HG03196 (cell line): ENCODE data around the gene SPIRE1.

Experiments used
- ATAC-seq: cut with Tn5 transposase; IDR thresholded peaks from one replicate; pipeline ENCODE4 v1.9.1; 2021; ENCODE audit not compliant: unreplicated experiment

Gene SPIRE1

DNA sequence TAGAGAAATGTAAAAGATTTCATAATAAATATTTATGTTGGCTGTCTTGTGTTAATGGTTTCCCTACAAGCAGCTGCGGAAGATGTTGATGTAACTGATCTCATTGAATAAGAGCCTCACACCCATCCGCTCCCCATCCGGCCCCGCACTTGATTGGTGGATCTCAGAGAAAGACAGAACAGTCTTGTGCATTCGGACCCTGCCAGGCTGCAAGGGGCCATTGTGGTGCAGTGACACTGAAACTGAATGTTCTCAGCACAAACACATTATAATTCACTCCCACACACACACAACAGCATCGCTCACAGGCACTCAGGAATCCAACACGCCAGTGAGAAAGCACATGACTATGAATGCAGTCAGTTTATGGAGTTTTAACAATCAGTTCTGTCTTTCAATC, 202.4 kb downstream of the SPIRE1 start:
- no peak for ATAC-seq

DNA sequence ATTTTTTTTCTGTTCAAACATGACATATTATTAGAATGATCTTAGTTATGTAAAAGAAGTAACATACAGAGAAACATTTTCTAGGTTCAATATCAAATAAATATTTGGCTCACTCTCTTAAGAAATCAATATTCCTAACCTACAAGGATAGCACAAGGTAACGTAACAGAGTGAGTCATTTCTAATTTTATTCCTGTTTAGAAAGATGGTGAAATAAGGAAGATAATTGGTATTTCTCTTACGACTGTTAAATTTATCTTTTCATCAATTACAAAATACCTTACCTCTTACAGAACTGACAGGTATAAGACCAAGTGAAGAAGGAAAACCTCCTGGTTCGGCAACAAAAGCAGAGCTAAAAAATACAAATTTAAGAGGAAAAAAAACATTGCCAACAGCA, 205.1 kb downstream of the SPIRE1 start:
- ATAC-seq: no peak

- ATAC-seq: no peak
Measured at GRCh38 chr18:12451428-12451827, 206.5 kb downstream of the SPIRE1 start.

- ATAC-seq: no peak
Measured at GRCh38 chr18:12449051-12449785, 208.7 kb downstream of the SPIRE1 start.

DNA sequence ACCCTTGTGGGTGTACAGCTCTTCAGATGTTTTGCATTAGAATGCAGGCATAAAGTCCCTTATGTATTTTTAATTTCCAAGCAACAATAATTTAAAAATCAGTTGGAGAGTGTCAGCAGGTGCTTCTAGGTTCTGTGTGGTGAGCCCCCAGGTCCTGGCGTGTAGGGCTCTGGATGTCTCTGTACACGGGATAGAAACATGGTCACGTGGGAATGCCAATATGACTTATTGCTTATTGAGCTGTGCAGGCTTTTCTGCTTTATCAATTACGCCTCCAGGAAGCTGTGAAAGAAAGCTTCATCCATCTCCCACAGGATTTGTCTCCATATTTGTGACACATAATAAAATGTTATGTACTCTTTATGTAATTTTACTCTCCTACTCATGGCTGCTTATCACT, 212.4 kb downstream of the SPIRE1 start:
- no peak for ATAC-seq

- no peak for ATAC-seq
Measured at GRCh38 chr18:12443551-12443950, 214.4 kb downstream of the SPIRE1 start.

- ATAC-seq: no peak
Measured at GRCh38 chr18:12442946-12443345, 215.0 kb downstream of the SPIRE1 start.

GRCh38 chr18:12441475-12442034, 216.4 kb downstream of the SPIRE1 start:
- no peak for ATAC-seq

DNA sequence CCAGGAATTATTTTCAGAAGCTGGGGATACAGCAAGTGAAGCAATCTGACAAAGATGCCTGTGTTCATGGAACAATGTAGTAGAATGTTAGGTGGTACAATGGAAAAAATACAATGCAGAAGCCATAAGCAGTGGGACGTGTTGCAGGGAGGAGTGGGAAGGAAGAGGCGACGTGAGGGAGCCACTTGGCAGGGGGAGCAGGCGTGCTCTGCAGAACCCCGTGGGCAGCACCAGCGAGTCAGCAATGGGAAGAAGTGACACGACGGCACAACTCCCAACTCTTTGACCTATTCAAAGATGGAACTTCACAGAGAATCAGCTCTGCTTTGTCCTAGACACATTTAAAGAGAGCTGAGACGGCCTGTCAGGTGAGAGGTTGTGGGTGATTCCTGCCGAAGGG, 219.7 kb downstream of the SPIRE1 start:
- ATAC-seq: no peak

GRCh38 chr18:12435867-12436266, 222.0 kb downstream of the SPIRE1 start:
- no peak for ATAC-seq

- no peak for ATAC-seq
Measured at GRCh38 chr18:12434541-12434929, 223.4 kb downstream of the SPIRE1 start.

DNA sequence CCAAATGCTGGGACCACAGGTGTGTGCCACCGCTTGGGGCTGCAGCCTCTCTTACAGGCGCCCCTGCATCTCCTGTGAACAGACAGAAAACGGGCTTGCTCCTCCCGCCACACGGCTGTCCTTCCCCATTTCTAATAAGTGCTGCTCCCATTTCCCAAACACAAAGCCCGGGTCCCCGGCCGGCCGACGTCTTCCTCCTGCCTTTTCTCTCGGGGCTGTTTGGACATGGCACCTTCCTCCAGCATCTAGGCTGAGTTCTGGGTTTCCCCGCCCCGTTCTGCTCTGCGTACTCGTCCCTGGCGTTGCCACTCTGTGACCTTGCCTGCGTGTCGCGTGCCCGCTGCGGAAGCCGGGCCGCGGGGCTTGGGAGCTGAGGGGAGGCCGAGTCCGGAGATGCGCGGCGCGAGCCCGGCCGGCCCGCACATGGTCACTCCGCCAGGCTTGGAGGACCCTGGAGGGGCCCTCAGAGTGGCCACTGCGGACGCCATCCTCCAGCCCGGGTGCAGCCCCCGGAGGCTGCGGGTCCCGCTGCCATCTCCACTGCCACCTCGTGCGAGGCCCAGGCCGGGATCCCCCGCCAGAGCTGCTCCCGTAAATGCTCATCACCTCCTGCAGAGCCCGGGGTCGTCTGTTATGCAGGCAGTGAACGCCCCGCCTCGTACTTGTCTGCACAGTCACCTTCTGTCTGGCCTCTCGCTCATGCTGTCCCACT, 223.9 kb downstream of the SPIRE1 start:
- no peak for ATAC-seq

- ATAC-seq: no peak
Measured at GRCh38 chr18:12432881-12433280, 225.0 kb downstream of the SPIRE1 start.

- no peak for ATAC-seq
Measured at GRCh38 chr18:12432196-12432595, 225.7 kb downstream of the SPIRE1 start.

DNA sequence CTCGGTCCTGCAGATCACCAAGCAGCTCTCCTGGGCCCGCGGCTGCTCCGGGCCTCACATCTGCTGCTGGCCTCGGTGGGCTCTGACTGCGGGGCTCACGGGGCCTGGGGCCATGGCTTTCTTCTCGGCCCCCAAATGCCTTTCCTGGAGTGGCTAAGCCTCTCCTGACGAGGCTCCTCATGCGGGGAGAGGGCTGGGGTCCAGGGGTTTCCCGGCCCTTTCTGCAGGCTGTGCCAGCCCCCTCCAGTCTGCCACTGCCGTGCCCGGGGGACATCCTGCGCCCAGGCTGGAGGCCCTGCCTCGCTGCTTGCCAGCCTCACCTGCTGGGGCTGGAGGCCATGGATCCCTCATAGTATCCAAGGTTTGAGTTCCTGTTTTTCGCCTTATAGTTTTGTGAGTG, 226.3 kb downstream of the SPIRE1 start:
- ATAC-seq: no peak

DNA sequence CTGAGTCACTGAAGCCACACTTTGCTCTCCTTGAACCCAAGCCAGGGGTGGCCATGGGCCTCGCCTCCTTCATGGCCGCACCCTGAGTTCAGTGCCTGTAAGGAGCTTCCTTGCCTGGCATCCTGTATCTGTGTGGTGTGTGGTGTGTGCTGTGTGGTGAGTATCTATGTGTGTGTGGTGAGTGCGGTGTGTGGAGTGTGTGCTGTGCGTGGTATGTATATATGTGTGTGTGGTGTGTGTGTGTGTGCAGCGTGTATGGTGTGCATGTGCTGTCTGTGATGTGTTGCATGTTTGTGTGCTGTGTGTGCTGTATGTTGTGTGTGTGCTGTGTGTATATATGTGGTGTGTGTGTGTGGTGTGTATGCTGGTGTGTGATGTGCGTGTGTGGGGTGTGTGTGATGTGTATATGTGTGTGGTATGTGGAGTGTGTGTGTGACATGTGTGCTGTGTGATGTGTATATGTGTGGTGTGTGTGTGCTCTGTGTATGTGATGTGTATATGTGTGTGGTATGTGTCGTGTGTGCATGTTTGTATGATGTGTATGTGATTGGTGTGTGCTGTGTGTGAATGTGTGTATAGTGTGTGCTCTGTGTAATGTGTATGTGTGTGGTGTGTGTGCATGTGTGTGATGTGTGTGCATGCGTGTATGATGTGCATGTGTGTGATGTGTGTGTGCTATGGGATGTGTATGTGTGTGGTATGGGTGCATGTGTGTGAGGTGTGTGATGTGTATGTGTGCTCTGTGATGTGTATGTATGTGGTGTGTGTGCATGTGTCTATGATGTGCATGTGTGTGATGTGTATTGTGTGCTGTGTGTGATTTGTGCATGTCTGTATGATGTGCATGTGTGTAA, 227.5 kb downstream of the SPIRE1 start:
- ATAC-seq: no peak

GRCh38 chr18:12429556-12429955, 228.4 kb downstream of the SPIRE1 start:
- ATAC-seq: no peak

DNA sequence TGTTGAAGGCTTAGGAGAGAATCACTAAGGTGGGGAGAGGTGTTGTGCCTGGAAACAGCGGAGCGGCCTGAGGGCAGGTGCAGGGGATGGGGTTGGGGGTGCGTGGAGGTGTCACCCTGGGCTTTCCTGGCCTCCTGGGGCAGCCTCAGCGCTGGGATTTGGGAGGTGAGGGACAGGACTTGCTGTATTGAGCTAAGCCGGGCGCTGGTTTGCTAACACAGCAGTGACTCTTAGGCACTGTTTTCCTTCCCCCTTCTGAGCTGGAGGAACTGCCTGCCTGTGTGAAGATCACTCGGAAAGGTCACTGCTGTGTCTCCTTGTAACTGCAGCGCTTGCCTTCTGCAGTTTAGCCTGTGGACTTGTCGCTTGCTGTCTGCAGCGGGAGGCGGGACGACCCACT, 229.0 kb downstream of the SPIRE1 start:
- no peak for ATAC-seq

DNA sequence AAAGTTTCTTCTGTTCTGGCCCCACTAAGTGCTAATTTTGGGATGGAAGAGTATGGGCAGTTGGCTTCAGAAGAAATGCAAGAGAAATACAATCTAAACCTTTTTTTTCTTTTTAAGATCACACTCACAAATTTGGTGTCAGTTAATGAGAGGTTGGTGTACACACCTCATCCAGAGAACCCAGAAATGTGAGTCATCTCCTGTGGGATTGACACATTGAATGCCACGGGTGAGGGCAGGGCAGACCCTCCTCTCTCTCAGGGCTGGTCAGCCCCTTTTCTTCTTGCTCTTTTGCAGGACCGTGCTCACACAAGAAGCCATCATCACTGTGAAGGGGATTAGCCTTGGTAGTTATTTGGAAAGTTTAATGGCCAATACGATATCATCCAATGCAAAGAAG, 231.0 kb downstream of the SPIRE1 start:
- ATAC-seq: no peak

DNA sequence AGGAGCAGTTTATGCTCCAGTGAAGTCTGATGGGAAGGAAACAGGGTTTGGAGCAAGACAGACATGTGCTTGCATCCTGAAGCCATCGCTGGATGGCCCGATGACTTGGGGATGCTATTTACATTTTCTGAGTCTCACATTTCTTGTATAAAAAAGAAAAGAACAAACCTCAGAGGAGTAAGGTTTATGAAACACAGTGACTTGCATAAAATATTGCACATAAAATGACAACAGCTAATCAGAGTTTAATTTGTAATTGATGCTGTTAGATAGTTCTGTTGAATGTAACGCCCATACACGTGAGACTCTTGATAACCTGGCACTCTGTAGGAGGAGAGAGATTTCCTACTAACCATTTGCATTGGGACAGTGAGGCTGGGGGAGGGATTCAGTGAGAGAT, 233.7 kb downstream of the SPIRE1 start:
- no peak for ATAC-seq

DNA sequence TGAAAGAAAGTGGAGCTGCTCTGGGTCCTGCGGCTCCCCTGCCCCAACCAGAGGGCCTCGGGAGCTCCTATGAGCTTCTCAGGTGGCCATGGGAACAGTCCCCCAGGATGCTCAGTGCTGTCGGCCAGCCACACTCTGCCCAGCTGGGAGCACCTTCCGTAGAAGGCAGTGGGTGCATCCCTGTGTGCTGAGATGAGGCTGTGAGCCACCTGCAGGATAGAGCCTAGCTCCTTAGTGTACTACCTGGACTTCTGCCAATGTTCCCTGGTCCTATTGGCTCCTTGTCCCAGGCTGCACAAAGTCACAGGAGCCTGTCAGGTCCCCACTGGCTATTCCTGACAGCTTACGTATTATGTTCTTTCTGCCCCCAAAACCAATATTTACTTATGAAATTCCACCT, 234.1 kb downstream of the SPIRE1 start:
- ATAC-seq: no peak
